Stimulated activated CD4-positive, alpha-beta T cell treated with anti-CD3 and anti-CD28 coated beads, Interleukin-1b, Interleukin-23, amount 100 ng/mL, for 24 hours (primary cell): ENCODE results near the gene COL12A1.
"Not testable (repeated sequence)": the region's sequence is repeated elsewhere in the genome, so short reads cannot be mapped to it uniquely, and the experiment has no call there.

Experiments used
- DNase-seq, 4 experiments: peaks; one replicate each; pipeline ENCODE4 v3.0.0-alpha.2; 2020; ENCODE audit warnings: low read depth in 4 of 4, low spot score in 1 of 4

COL12A1 gene

GRCh38 chr6:75213112-75213511, 7.3 kb upstream of the COL12A1 start:
- DNase-seq, result no peak

- DNase-seq, result no peak
Measured at GRCh38 chr6:75211920-75212590, 6.2 kb upstream of the COL12A1 start.

GRCh38 chr6:75210885-75211739, 5.3 kb upstream of the COL12A1 start:
- DNase-seq, result peak in 1 of 4 experiments; percentile 45

- DNase-seq, result no peak
Measured at GRCh38 chr6:75209184-75209723, 3.4 kb upstream of the COL12A1 start.

GRCh38 chr6:75208298-75209183, 2.7 kb upstream of the COL12A1 start:
- peak; percentile 55 to 85 (median 69) for DNase-seq

GRCh38 chr6:75206576-75207342, 906 bp upstream of the COL12A1 start:
- no peak for DNase-seq

GRCh38 chr6:75204959-75205775, 686 bp downstream of the COL12A1 start:
- no peak for DNase-seq

- no peak for DNase-seq
Measured at GRCh38 chr6:75204217-75204958, 1.5 kb downstream of the COL12A1 start.

- no peak for DNase-seq
Measured at GRCh38 chr6:75203721-75204120, 2.1 kb downstream of the COL12A1 start.

- DNase-seq, result no peak
Measured at GRCh38 chr6:75202676-75203131, 3.1 kb downstream of the COL12A1 start.

- DNase-seq, result no peak
Measured at GRCh38 chr6:75201901-75202672, 3.8 kb downstream of the COL12A1 start.

- no peak for DNase-seq
Measured at GRCh38 chr6:75201021-75201420, 4.8 kb downstream of the COL12A1 start.

- no peak for DNase-seq
Measured at GRCh38 chr6:75199889-75200288, 6.0 kb downstream of the COL12A1 start.

- DNase-seq, result no peak
Measured at GRCh38 chr6:75196081-75196687, 9.7 kb downstream of the COL12A1 start.

GRCh38 chr6:75188221-75188925, 17.5 kb downstream of the COL12A1 start:
- DNase-seq, result no peak

- DNase-seq, result not testable (repeated sequence)
Measured at GRCh38 chr6:75186581-75186980, 19.3 kb downstream of the COL12A1 start.

GRCh38 chr6:75183099-75183541, 22.7 kb downstream of the COL12A1 start:
- DNase-seq, result no peak
